ENCODE data around the gene CEACAM6. TPM values are rescaled to one million over a fixed set of nuclear protein-coding genes. Genes with fewer than 3 reads are reported as not detected.
A peak's percentile ranks its signal among the peaks of the same experiment; 100 is the strongest.
"Not testable (repeated sequence)": the region's sequence is repeated elsewhere in the genome, so short reads cannot be mapped to it uniquely, and the experiment has no call there.

Gene CEACAM6
- not detected for polyA plus RNA-seq

DNA sequence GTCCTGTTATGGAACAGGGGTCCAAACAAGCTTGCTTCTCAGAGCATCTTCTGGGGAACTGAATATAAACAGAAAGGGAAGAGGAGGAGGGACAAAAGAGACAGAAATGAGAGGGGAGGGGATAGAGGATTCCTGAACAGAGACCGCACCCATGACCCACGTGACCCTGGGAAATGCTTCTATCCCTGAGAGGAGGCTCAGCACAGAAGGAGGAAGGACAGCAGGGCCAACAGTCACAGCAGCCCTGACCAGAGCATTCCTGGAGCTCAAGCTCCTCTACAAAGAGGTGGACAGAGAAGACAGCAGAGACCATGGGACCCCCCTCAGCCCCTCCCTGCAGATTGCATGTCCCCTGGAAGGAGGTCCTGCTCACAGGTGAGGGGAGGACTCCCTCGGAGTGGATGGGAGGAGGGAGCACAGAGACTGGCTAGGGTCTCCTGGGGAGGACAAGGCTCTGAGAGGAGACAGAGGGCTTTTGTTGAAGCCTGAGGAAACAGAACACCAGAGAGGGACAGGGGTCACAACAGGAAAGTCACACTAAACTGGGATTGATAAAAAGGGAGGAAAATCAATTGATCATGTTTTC is at the start of gene CEACAM6:
Gene CEACAM6, plus strand, starts transcription at position 203 of the 586 bp plus-strand sequence. Its CDS starts 109 bp downstream, at position 312.
- Mint-ChIP-seq H3K4me1 (peaks cover 1 to 5% of the 10 kb centered on the region in 2 donors), H3K36me3 (no peaks in the 10 kb centered on the region), H3K4me3 (no peak within 1 kb of the TSS), H3K9me3 (no peaks in the 10 kb centered on the region), H3K27ac (no peak within 1 kb of the TSS), H3K27me3 (ENCODE audit: low read depth in 3 of 3) (peaks cover 2% of the 10 kb centered on the region in 3 donors)
- no peak for DNase-seq

DNA sequence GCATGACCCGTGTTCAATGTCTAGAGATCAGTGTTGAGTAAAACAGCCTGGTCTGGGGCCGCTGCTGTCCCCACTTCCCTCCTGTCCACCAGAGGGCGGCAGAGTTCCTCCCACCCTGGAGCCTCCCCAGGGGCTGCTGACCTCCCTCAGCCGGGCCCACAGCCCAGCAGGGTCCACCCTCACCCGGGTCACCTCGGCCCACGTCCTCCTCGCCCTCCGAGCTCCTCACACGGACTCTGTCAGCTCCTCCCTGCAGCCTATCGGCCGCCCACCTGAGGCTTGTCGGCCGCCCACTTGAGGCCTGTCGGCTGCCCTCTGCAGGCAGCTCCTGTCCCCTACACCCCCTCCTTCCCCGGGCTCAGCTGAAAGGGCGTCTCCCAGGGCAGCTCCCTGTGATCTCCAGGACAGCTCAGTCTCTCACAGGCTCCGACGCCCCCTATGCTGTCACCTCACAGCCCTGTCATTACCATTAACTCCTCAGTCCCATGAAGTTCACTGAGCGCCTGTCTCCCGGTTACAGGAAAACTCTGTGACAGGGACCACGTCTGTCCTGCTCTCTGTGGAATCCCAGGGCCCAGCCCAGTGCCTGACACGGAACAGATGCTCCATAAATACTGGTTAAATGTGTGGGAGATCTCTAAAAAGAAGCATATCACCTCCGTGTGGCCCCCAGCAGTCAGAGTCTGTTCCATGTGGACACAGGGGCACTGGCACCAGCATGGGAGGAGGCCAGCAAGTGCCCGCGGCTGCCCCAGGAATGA is 48.4 kb upstream of the CEACAM6 start:
- peak; percentile 53 to 62 (median 62) for DNase-seq
- Mint-ChIP-seq H3K36me3 (no peaks in the 10 kb centered on the region), H3K9me3 (no peaks in the 10 kb centered on the region), H3K4me1 (peaks cover 3 to 5% of the 10 kb centered on the region in 2 donors), H3K27me3 (ENCODE audit: low read depth in 3 of 3) (peaks cover 2 to 13% (median 5%) of the 10 kb centered on the region in 3 donors), H3K4me3 (peak overlapping the region; percentile 55 to 82 (median 78)), H3K27ac (no peak overlapping the region)

DNA sequence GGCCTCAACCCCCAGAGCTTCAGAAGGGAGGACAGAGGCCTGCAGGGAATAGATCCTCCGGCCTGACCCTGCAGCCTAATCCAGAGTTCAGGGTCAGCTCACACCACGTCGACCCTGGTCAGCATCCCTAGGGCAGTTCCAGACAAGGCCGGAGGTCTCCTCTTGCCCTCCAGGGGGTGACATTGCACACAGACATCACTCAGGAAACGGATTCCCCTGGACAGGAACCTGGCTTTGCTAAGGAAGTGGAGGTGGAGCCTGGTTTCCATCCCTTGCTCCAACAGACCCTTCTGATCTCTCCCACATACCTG is 47.9 kb upstream of the CEACAM6 start:
- no peak for DNase-seq
- Mint-ChIP-seq H3K27ac (no peak overlapping the region), H3K9me3 (no peaks in the 10 kb centered on the region), H3K4me3 (no peak overlapping the region), H3K27me3 (ENCODE audit: low read depth in 3 of 3) (peaks cover 2 to 14% (median 5%) of the 10 kb centered on the region in 3 donors), H3K4me1 (peaks cover 3 to 5% of the 10 kb centered on the region in 2 donors), H3K36me3 (no peaks in the 10 kb centered on the region)

DNA sequence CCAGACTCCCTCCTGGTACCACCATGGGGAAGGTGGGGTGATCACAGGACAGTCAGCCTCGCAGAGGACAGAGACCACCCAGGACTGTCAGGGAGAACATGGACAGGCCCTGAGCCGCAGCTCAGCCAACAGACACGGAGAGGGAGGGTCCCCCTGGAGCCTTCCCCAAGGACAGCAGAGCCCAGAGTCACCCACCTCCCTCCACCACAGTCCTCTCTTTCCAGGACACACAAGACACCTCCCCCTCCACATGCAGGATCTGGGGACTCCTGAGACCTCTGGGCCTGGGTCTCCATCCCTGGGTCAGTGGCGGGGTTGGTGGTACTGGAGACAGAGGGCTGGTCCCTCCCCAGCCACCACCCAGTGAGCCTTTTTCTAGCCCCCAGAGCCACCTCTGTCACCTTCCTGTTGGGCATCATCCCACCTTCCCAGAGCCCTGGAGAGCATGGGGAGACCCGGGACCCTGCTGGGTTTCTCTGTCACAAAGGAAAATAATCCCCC is 47.4 kb upstream of the CEACAM6 start:
- Mint-ChIP-seq H3K27me3 (ENCODE audit: low read depth in 3 of 3) (peaks cover 2 to 14% (median 5%) of the 10 kb centered on the region in 3 donors), H3K27ac (no peak overlapping the region)
- DNase-seq, result no peak

DNA sequence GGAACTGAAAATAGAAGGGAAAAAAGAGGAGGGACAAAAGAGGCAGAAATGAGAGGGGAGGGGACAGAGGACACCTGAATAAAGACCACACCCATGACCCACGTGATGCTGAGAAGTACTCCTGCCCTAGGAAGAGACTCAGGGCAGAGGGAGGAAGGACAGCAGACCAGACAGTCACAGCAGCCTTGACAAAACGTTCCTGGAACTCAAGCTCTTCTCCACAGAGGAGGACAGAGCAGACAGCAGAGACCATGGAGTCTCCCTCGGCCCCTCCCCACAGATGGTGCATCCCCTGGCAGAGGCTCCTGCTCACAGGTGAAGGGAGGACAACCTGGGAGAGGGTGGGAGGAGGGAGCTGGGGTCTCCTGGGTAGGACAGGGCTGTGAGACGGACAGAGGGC is 46.8 kb upstream of the CEACAM6 start, which contains the start of gene CEACAM5:
Gene CEACAM5, plus strand, starts transcription at position 146 of the 400 bp plus-strand sequence. Its CDS starts 106 bp downstream, at position 252.
- no peak for DNase-seq
- H3K27me3 Mint-ChIP-seq (ENCODE audit: low read depth in 3 of 3), result peaks cover 2 to 12% (median 5%) of the 10 kb centered on the region in 3 donors
- H3K9me3 Mint-ChIP-seq, result no peaks in the 10 kb centered on the region
- H3K4me1 Mint-ChIP-seq, result peaks cover 3 to 5% of the 10 kb centered on the region in 2 donors
- no peak within 1 kb of the TSS for H3K4me3 Mint-ChIP-seq
- no peaks in the 10 kb centered on the region for H3K36me3 Mint-ChIP-seq
- H3K27ac Mint-ChIP-seq, result no peak within 1 kb of the TSS

More for the DNA sequence above, 47.4 kb upstream of the CEACAM6 start:
- Mint-ChIP-seq H3K4me1 (peaks cover 3 to 5% of the 10 kb centered on the region in 2 donors), H3K9me3 (no peaks in the 10 kb centered on the region), H3K4me3 (no peak overlapping the region), H3K36me3 (no peaks in the 10 kb centered on the region)

DNA sequence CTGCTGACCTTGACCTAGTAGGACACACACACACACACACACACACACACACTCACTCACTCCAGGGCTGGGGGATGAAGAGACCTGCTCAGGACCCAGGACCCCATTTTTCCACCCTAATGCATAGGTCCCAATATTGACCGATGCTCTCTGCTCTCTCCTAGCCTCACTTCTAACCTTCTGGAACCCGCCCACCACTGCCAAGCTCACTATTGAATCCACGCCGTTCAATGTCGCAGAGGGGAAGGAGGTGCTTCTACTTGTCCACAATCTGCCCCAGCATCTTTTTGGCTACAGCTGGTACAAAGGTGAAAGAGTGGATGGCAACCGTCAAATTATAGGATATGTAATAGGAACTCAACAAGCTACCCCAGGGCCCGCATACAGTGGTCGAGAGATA is 45.8 kb upstream of the CEACAM6 start:
- not testable (repeated sequence) for H3K4me1 Mint-ChIP-seq, H3K9me3 Mint-ChIP-seq, DNase-seq, H3K36me3 Mint-ChIP-seq, H3K27ac Mint-ChIP-seq, H3K4me3 Mint-ChIP-seq
- H3K27me3 Mint-ChIP-seq (ENCODE audit: low read depth in 3 of 3), result peaks cover 2 to 11% (median 8%) of the 10 kb centered on the region in 3 donors

DNA sequence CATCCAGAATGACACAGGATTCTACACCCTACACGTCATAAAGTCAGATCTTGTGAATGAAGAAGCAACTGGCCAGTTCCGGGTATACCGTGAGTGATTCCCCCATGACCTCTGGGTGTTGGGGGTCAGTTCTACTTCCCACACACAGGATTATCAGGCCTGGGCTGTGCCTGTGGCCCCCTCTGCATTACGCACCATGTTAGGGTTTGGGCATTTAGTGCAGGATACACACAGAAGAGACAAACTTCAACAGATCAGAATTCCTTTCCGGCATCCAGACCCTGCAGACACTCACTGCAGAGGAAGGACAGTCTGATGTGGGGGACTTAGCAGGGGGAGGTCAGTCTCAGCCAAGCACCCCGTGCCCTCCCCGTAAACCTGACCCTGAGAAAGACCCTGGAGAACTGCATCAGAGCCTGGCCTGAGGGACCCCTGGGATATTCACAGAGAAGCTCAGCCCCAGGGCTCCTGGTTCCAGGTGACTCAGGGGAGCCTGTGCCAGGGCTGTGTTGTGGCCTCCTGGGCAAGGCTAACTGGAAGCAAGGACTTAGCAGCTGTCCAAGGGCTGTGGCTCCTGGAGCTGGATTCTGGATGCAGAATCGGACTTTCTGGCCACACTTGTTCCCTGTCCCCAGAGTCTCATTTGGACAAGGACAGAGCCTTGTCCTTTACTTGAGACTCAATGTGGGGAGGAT is 45.2 kb upstream of the CEACAM6 start:
- Mint-ChIP-seq H3K36me3 (no peaks in the 10 kb centered on the region), H3K27ac (no peak overlapping the region), H3K4me1 (peaks cover 3 to 5% of the 10 kb centered on the region in 2 donors), H3K27me3 (ENCODE audit: low read depth in 3 of 3) (peaks cover 2 to 11% (median 8%) of the 10 kb centered on the region in 3 donors), H3K9me3 (no peaks in the 10 kb centered on the region), H3K4me3 (no peak overlapping the region)
- no peak for DNase-seq

DNA sequence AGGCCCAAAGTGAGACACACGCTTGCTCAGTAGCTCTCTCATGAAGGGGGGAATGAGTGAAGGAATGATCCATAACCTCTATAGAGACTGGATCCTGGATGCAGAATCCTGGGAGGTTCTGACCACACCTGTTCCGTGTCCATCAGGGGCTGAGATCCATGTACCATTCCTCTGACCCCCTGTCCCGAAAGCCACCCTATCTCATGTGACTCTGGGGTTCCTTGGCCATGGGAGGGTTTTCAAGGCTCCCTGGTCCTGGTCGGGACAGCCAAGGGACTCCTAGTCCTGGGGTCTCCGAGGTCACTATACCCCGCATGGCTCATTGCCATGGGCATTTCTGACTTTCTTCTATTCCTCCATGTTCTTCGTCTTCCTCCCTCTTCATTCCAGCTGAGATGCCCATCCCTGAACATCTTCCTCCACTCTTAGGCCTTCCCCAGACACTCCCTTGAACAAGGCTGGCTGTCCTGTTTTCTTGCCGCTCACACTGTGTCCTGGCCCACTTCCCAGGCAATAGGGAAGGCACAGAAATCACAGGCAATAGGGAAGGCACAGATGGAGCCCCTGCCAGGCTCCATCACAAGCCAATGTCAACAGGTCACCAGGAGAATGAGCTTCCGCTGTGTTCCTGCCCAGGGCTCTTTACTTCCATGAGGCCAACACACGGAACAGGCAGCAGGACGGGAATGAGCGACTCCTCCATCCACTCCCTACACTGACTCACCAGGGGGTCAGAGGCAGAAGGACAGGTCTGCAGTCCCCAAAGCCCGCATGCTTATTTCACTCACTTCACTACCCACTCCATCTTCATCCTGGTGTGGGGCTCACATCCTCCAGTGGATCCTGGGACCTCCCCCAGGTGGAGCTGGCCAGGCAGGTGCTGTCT is 43.7 kb upstream of the CEACAM6 start:
- Mint-ChIP-seq H3K36me3 (no peaks in the 10 kb centered on the region), H3K27me3 (ENCODE audit: low read depth in 3 of 3) (peaks cover 2 to 14% (median 8%) of the 10 kb centered on the region in 3 donors), H3K9me3 (no peaks in the 10 kb centered on the region), H3K4me1 (peaks cover 0 to 3% of the 10 kb centered on the region in 2 donors), H3K4me3 (no peak overlapping the region), H3K27ac (no peak overlapping the region)
- no peak for DNase-seq

DNA sequence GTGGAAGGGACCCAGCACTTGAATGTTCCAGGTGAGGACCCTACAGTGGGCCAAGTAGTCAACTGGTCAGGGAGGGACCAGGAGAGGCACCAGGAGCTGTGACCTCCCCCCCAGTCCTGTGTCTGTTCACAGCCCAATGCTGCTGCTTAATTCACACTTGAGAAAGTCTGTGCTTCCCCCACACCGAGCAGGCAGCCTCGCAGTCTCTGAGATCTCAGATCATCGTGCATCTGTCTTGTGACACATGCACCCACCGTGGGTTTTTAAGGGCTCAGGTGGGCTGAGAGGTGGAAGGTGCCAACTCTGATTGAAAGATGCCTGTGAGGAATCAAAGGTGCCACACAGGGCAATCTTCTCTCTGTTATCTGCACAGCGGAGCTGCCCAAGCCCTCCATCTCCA is 40.7 kb upstream of the CEACAM6 start:
- no peak for DNase-seq
- Mint-ChIP-seq H3K27me3 (ENCODE audit: low read depth in 3 of 3) (peaks cover 0 to 21% (median 5%) of the 10 kb centered on the region in 3 donors), H3K27ac (no peak overlapping the region), H3K4me1 (no peaks in the 10 kb centered on the region), H3K4me3 (no peak overlapping the region), H3K36me3 (no peaks in the 10 kb centered on the region), H3K9me3 (no peaks in the 10 kb centered on the region)

DNA sequence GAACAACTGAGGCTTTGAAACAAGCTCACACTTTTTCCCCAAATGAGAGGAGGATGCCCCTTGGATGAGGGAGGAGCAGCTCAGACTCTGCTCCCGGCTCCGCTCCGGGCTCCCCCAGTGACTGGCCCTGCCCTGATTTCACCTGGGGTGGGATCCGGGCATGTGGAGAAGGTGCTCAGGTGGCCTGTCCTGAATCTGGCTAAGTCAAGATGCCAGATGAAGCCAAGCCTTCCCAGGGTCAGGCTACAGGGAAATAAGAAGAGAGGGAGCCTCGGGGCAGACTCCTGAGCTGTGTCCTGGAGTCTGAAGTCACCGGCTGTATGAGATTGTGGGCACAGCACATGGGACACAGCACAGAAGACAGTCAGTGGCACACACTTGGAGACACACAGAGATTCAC is 36.6 kb upstream of the CEACAM6 start:
- H3K27me3 Mint-ChIP-seq (ENCODE audit: low read depth in 3 of 3), result peaks cover 0 to 14% (median 5%) of the 10 kb centered on the region in 3 donors

DNA sequence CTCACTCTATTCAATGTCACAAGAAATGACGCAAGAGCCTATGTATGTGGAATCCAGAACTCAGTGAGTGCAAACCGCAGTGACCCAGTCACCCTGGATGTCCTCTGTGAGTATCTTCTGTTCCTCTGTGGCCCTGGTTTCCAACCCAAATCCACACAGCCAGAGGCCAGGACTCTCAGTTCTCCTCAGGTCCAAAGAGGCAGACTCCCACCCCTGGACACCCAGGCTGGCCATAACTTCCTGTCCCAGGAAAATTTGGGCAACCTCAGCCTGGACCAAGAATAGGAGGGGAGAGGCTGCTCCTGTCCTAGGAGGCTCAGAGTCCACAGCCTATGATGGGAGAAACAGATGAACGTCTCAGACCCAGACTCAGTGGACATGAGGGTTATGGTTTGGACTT is 35.2 kb upstream of the CEACAM6 start:
- DNase-seq, result no peak
- Mint-ChIP-seq H3K36me3 (no peaks in the 10 kb centered on the region), H3K27ac (no peak overlapping the region), H3K4me3 (no peak overlapping the region), H3K4me1 (no peaks in the 10 kb centered on the region), H3K9me3 (peaks cover 0 to 2% (median 0%) of the 10 kb centered on the region in 6 donors), H3K27me3 (ENCODE audit: low read depth in 3 of 3) (peaks cover 0 to 22% (median 2%) of the 10 kb centered on the region in 3 donors)

More for the DNA sequence above, 36.6 kb upstream of the CEACAM6 start:
- H3K36me3 Mint-ChIP-seq, result no peaks in the 10 kb centered on the region
- H3K9me3 Mint-ChIP-seq, result peaks cover 0 to 2% (median 0%) of the 10 kb centered on the region in 6 donors
- no peak overlapping the region for H3K27ac Mint-ChIP-seq
- H3K4me3 Mint-ChIP-seq, result no peak overlapping the region
- no peak for DNase-seq
- H3K4me1 Mint-ChIP-seq, result no peaks in the 10 kb centered on the region

DNA sequence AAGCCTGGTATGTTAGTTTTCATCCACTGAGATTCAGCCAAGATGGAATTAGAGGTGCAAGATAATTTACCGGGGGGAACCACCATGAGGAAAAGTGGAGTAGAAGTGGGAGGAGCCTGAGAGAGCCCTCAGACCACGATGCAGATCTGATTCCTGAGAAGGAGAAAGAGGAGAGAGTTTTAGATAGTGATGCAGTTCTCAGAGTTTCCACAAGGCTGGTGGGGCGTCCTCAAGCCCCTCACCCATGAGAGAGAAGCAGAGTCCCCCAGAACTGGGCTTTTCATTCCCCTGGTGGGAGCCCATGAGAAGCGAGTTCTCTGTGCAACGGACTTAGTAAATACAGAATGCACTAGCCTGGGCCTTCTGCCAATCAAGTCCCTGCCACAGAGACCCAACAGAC is 28.8 kb upstream of the CEACAM6 start:
- Mint-ChIP-seq H3K4me3 (no peak overlapping the region), H3K27me3 (ENCODE audit: low read depth in 3 of 3) (peaks cover 2 to 13% (median 13%) of the 10 kb centered on the region in 3 donors), H3K9me3 (peaks cover 0 to 2% (median 0%) of the 10 kb centered on the region in 6 donors), H3K36me3 (no peaks in the 10 kb centered on the region), H3K4me1 (no peaks in the 10 kb centered on the region), H3K27ac (no peak overlapping the region)
- no peak for DNase-seq

DNA sequence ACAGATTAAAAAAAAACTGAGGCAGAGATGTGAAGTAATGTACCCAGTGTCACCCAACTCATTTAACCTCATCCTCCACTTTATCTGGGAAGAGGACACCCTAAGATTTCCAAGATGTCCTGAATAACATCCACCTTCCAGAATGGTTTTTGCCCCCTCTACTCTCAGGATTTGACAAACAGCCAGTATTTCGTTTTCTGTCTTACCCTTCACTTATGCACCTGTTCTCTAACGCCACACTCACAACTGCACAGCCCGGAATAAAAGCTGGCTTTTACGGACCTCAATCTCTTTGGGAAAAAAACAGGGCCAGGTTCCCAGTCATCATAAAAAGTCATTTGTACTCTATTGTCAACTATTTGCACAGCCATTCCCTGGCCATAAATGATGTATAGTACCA is 21.2 kb upstream of the CEACAM6 start:
- H3K27me3 Mint-ChIP-seq (ENCODE audit: low read depth in 3 of 3), result peaks cover 1 to 17% (median 4%) of the 10 kb centered on the region in 3 donors
- no peak for DNase-seq
- H3K36me3 Mint-ChIP-seq, result no peaks in the 10 kb centered on the region
- H3K9me3 Mint-ChIP-seq, result no peaks in the 10 kb centered on the region
- H3K4me1 Mint-ChIP-seq, result no peaks in the 10 kb centered on the region
- H3K27ac Mint-ChIP-seq, result no peak overlapping the region
- H3K4me3 Mint-ChIP-seq, result no peak overlapping the region

All from immature natural killer cell (primary cell).